Measurements from ENCODE around the gene CIB2. TPM values are rescaled to one million over a fixed set of nuclear protein-coding genes. Genes with fewer than 3 reads are reported as not detected.

Gene CIB2
- total RNA-seq, 3 donors from 2014 or later, result 8.1 to 13.7 (median 10.9) TPM

- no peaks in the 10 kb centered on the region for H3K9me3 ChIP-seq
- no peaks in the 10 kb centered on the region for H3K36me3 ChIP-seq (ENCODE audit: low read depth)
- no peak for ATAC-seq
- H3K4me3 ChIP-seq, result no peak overlapping the region
- no peak for DNase-seq
- intact Hi-C loops (cut with DNase I, micrococcal nuclease), result loop anchor here in 1 of 2 donors (10.0 kb wide), 1 partner anchor 137 kb away; no protein-coding TSS in a partner anchor
- peaks cover 10% of the 10 kb centered on the region for H3K4me1 ChIP-seq (ENCODE audit: low read depth)
- no peak for TF ChIP-seq CTCF (IDR thresholded peaks at IDR 0.05)
Measured at GRCh38 chr15:78102211-78102610, 29.0 kb downstream of the CIB2 start.

- peaks cover 10% of the 10 kb centered on the region for H3K4me1 ChIP-seq (ENCODE audit: low read depth)
- intact Hi-C loops (cut with DNase I, micrococcal nuclease), result loop anchor here in 1 of 2 donors (10.0 kb wide), 1 partner anchor 137 kb away; no protein-coding TSS in a partner anchor
- ATAC-seq, result no peak
- TF ChIP-seq CTCF (IDR thresholded peaks at IDR 0.05), result no peak
- no peak overlapping the region for H3K4me3 ChIP-seq
- H3K36me3 ChIP-seq (ENCODE audit: low read depth), result no peaks in the 10 kb centered on the region
- DNase-seq, result peak in 1 of 3 donors; percentile 12
- no peaks in the 10 kb centered on the region for H3K9me3 ChIP-seq
Measured at GRCh38 chr15:78101423-78102105, 29.7 kb downstream of the CIB2 start.

GRCh38 chr15:78100886-78101285 is 30.4 kb downstream of the CIB2 start:
- peaks cover 6% of the 10 kb centered on the region for H3K4me1 ChIP-seq (ENCODE audit: low read depth)

GRCh38 chr15:78098131-78098755 is 33.0 kb downstream of the CIB2 start:
- peaks cover 3% of the 10 kb centered on the region for H3K4me1 ChIP-seq (ENCODE audit: low read depth)
- ATAC-seq (no peak), DNase-seq (no peak)
- no peak overlapping the region for H3K4me3 ChIP-seq
- no peaks in the 10 kb centered on the region for H3K9me3 ChIP-seq
- intact Hi-C loops (cut with DNase I, micrococcal nuclease), result no loop called here
- no peak for TF ChIP-seq CTCF (IDR thresholded peaks at IDR 0.05)
- H3K36me3 ChIP-seq (ENCODE audit: low read depth), result no peaks in the 10 kb centered on the region

More at GRCh38 chr15:78100886-78101285, 30.4 kb downstream of the CIB2 start:
- intact Hi-C loops (cut with DNase I, micrococcal nuclease), result loop anchor here in 1 of 2 donors (10.0 kb wide), 1 partner anchor 136 kb away; no protein-coding TSS in a partner anchor
- ATAC-seq (no peak), DNase-seq (no peak)
- Histone ChIP-seq H3K36me3 (ENCODE audit: low read depth) (no peaks in the 10 kb centered on the region), H3K4me3 (no peak overlapping the region), H3K9me3 (no peaks in the 10 kb centered on the region)
- TF ChIP-seq CTCF (IDR thresholded peaks at IDR 0.05), result no peak

- H3K4me3 ChIP-seq, result no peak overlapping the region
- no peak for TF ChIP-seq CTCF (IDR thresholded peaks at IDR 0.05)
- H3K4me1 ChIP-seq (ENCODE audit: low read depth), result peaks cover 3% of the 10 kb centered on the region
- intact Hi-C loops (cut with DNase I, micrococcal nuclease), result no loop called here
- DNase-seq (no peak), ATAC-seq (no peak)
- no peaks in the 10 kb centered on the region for H3K36me3 ChIP-seq (ENCODE audit: low read depth)
- H3K9me3 ChIP-seq, result no peaks in the 10 kb centered on the region
Measured at GRCh38 chr15:78097667-78098066, 33.6 kb downstream of the CIB2 start.
